GM12874 (cell line): ENCODE results near the gene SRXN1.

Experiments
- TF ChIP-seq, protein P1 (sequence below): IDR thresholded peaks from 2 replicates; pipeline ENCODE4 v1.5.1; 2011; ENCODE audit warnings: low read depth, mild to moderate bottlenecking, control low read depth, low read length, moderate library complexity; ENCODE audit not compliant: insufficient read depth

Gene SRXN1

DNA sequence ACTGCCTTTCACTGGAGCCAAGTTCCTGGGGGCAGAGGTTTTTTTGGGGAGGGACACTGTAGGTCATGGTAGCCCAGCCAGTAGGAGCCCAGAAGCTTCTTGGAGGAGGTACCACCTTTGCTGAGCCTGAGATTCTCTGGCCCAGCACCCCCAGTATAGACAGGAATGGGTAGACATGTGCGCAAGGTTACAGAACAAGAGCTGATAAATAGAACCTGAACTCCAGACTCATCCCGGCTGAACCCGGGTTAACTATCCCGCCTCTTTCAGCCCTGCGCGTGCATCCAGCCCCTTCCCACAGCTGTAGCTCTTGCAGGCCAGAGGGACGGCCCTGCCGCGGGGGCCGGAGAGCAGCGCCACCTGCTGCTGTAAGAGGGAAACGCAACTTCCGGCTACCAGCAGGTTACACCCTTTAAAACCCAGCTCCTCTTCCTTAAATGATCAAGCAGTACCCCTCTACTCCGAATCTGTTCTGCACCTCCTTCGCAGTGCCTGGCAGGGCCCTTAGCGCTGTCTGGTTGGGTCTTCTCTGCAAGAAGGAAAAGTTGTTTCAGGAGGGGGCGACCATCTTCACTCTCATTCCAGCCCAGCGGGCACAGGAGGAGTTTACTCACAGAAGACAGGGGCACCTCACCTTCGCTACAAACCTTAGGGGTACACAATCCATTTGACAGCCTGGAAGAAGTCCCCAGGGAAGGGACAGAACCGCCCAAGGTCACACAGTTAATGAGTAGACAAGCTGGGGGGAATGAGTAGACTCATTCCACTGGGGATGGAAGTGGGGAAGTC is 7.5 kb downstream of the SRXN1 start:
- TF ChIP-seq, protein P1, sequence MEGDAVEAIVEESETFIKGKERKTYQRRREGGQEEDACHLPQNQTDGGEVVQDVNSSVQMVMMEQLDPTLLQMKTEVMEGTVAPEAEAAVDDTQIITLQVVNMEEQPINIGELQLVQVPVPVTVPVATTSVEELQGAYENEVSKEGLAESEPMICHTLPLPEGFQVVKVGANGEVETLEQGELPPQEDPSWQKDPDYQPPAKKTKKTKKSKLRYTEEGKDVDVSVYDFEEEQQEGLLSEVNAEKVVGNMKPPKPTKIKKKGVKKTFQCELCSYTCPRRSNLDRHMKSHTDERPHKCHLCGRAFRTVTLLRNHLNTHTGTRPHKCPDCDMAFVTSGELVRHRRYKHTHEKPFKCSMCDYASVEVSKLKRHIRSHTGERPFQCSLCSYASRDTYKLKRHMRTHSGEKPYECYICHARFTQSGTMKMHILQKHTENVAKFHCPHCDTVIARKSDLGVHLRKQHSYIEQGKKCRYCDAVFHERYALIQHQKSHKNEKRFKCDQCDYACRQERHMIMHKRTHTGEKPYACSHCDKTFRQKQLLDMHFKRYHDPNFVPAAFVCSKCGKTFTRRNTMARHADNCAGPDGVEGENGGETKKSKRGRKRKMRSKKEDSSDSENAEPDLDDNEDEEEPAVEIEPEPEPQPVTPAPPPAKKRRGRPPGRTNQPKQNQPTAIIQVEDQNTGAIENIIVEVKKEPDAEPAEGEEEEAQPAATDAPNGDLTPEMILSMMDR = peak; percentile 98

DNA sequence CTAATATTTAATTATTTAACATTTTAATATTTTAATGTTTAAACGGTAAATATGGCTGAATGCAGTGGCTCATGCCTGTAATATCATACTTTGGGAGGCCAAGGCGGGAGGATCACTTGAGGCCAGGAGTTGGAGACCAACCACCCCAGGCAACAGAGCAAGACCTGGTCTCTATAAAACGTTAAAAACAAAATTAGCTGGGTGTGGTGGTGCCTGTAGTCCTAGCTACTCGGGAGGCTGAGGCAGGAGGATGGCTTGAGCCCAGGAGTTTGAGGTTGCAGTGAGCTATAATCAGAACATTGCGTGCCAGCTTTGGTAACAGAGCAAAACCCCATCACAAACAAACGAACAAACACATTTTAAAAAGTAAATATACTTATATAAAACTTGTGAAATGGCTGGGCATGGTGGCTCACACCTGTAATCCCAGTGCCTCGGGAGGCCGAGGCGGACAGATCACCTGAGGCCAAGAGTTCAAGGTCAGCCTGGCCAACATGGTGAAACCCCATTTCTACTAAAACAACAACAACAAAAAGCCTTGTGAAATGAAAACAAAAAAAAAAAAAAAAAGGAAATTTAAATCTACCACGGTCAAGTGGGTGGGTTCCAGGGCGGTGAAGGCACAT is 8.2 kb downstream of the SRXN1 start:
- TF ChIP-seq, protein P1 = no peak

DNA sequence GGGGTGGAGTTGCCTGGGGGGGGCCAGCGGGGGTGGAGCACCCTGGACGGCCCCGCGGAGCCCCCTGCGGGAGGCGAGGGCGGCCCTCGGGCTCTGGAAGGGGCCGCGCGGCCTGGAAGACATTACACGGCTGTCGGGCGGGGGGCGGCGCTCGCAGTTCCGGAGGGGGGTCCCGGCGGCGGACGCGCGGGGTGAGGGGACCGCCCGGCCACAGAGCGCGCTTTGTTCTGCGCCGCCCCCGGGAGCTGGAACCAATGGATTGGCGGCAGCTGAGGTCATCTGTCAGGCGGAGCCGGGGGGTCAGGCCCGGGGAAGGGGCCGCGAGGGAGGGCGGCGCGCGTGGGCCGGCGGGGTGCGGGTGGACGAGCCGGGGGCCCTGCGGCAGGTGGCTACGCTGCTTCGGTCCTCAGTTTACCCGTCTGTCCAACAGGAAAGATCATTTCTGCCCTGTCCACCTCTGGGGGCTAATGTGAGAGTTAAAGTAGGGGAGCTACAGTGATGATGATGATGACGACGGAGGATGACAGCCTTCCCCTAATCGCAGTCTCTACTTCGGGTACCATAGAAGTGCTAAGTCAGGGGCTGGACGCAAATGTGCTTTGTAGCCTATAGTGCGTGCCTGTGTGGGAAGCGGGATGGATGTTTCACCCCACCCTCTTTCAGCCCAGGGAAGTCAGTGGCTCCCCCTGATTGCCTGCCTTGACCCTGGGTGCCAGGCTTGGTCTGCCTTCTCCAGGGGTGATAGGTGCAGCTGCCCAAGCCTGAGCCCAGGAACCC is 10.4 kb downstream of the SRXN1 start:
- TF ChIP-seq, protein P1 = no peak

DNA sequence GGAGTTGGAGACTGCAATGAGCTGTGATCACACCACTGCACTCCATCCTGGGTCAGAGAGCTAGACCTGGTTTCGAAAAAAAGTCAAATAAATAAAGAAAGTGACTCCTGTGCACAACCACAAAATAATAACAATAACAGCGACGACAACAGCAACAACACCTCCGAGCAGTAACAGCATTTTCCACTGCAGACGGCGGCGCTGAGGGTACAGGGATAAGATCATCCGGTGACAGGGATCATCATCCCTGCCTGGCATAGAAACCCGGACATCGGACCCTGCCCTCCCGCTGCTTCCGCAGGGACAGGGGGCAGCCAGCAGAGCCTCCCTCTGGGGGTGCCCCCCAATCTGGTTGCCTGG is 11.5 kb downstream of the SRXN1 start:
- TF ChIP-seq, protein P1 = no peak

DNA sequence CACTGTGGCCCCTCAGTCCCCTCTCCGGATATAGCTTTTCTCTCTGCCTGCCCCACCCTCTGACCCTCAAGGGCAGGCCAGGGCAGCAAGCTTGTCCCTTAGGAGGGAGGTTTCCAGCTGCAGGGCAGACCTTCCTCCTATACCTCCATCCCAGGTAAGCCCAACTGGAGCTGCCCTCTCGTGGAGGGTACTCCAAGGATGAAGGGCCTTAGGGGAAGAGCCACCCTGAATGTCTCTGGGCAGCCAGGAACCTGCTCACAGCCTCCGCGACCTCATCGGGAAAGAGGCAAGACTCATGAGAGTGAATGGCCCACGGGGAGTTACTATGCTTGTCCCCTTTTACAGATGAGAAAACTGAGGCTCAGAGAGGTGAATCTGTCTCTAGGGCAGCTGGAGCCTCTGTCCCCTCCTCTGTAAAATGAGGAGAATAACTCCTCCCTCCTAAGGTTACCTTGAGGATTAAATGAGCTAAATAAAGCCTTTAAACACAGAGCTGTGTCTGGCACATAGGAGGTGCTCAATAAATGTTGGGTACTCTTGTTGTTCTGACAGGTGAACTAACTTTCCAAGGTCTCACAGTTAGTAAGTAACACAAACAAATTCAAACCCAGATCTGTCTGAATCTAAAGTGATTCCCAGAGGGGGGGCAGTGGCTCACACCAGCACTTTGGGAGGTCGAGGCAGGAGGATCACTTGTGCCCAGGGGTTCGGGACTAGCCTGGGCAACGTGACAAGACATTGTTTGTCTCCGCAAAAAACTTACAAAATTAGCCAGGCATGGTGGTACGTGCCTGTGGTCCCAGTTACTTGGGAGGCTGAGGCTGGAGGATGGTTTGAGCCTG is 12.1 kb downstream of the SRXN1 start:
- TF ChIP-seq, protein P1 = no peak

DNA sequence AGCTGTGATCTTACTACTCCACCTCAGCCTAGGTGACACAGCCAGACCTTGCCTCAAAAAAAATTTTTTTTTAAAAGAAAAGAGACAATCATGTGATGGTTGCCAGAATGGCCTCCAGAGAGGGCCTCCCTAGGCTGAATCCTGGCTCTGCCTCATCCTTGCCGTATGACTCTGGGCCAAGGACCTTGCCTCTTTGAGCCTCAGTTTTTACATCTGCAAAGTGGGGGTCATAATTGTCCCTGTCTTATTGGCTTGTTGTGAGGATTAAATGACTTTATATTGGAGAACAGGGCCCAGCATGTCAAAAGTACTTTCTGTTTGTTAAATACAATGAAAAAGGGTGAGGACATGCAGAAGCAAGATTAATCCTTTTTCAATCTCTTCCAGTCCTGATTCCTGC is 14.4 kb downstream of the SRXN1 start:
- TF ChIP-seq, protein P1 = no peak
